HL-60 (cell line): ENCODE data around the gene MGARP.

Source experiments
- DNase-seq, 2 experiments: peaks; one replicate each; pipeline ENCODE4 v3.0.0-alpha.2; 2010 to 2020; ENCODE audit warnings: low read depth in 1 of 2, low spot score in 1 of 2
- H3K27ac ChIP-seq: fragments of 250-450 bp; sonication (Bioruptor Pico); replicated peaks from 2 replicates; pipeline ENCODE4 v1.5.1; 2020; ENCODE audit warnings: mild to moderate bottlenecking, moderate library complexity
- H3K27me3 ChIP-seq: fragments of 250-450 bp; sonication (Bioruptor Pico); 2 replicates; pipeline ENCODE4 v1.5.1; 2021; ENCODE audit warnings: mild to moderate bottlenecking, moderate library complexity; ENCODE audit not compliant: insufficient read depth, poor library complexity, severe bottlenecking
- H3K4me3 ChIP-seq: replicated peaks from 2 replicates; pipeline ENCODE4 v1.5.1; 2011; ENCODE audit warnings: mild to moderate bottlenecking, control low read depth, low read length; ENCODE audit not compliant: insufficient read depth
- CTCF ChIP-seq: IDR thresholded peaks from one replicate; pipeline ENCODE4 v1.5.1; 2011; ENCODE audit warnings: low read length, control low read depth, inconsistent platforms; ENCODE audit not compliant: insufficient read depth
- GABPA ChIP-seq: IDR thresholded peaks from 2 replicates; pipeline ENCODE4 v1.6.1; 2012; ENCODE audit warnings: low read depth
- POLR2AphosphoS5 ChIP-seq: IDR thresholded peaks from 2 replicates; pipeline ENCODE4 v1.6.1; 2012; ENCODE audit warnings: low read depth
- SPI1 ChIP-seq: IDR thresholded peaks from 2 replicates; pipeline ENCODE4 v1.6.1; 2012; ENCODE audit warnings: low read depth, mild to moderate bottlenecking, borderline replicate concordance
- TF ChIP-seq, protein P1 (sequence below): IDR thresholded peaks from 2 replicates; pipeline ENCODE4 v1.6.1; 2012; ENCODE audit warnings: low read depth; ENCODE audit not compliant: insufficient replicate concordance

MGARP gene

DNA sequence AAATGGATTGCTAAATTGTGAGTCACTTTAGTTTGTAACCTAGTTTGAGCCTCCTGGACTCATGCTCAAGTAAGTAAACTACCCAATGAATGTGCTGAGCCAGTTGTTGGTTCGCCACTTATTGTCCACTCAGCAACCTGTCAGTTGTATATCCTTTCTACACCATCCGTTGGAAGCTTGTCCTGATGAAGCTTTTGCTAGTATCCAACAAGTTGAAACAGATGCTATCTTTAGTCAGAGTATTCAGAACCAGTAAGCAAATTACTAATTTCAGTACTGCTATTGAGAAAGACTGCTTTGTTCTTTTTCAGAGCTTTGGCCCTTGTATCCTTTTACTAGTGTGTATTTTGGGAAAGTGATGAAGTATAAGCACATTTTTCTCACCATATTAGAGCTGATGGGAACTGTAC lies 17.0 kb upstream of the MGARP start:
- Histone ChIP-seq H3K27ac (no peak overlapping the region), H3K4me3 (no peak overlapping the region), H3K27me3 (no peaks in the 10 kb centered on the region)
- TF ChIP-seq GABPA (no peak), SPI1 (no peak), CTCF (no peak), POLR2AphosphoS5 (no peak)
- TF ChIP-seq, protein P1, sequence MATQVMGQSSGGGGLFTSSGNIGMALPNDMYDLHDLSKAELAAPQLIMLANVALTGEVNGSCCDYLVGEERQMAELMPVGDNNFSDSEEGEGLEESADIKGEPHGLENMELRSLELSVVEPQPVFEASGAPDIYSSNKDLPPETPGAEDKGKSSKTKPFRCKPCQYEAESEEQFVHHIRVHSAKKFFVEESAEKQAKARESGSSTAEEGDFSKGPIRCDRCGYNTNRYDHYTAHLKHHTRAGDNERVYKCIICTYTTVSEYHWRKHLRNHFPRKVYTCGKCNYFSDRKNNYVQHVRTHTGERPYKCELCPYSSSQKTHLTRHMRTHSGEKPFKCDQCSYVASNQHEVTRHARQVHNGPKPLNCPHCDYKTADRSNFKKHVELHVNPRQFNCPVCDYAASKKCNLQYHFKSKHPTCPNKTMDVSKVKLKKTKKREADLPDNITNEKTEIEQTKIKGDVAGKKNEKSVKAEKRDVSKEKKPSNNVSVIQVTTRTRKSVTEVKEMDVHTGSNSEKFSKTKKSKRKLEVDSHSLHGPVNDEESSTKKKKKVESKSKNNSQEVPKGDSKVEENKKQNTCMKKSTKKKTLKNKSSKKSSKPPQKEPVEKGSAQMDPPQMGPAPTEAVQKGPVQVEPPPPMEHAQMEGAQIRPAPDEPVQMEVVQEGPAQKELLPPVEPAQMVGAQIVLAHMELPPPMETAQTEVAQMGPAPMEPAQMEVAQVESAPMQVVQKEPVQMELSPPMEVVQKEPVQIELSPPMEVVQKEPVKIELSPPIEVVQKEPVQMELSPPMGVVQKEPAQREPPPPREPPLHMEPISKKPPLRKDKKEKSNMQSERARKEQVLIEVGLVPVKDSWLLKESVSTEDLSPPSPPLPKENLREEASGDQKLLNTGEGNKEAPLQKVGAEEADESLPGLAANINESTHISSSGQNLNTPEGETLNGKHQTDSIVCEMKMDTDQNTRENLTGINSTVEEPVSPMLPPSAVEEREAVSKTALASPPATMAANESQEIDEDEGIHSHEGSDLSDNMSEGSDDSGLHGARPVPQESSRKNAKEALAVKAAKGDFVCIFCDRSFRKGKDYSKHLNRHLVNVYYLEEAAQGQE: no peak
- peak in 1 of 2 experiments; percentile 45 for DNase-seq

GRCh38 chr4:139295942-139296299 lies 15.9 kb upstream of the MGARP start:
- H3K4me3 ChIP-seq: no peak overlapping the region
- no peaks in the 10 kb centered on the region for H3K27me3 ChIP-seq
- no peak for TF ChIP-seq SPI1
- TF ChIP-seq GABPA: no peak
- TF ChIP-seq POLR2AphosphoS5: no peak
- TF ChIP-seq, protein P1: no peak
- no peak for TF ChIP-seq CTCF
- peak overlapping the region; percentile 95 for H3K27ac ChIP-seq
- no peak for DNase-seq

DNA sequence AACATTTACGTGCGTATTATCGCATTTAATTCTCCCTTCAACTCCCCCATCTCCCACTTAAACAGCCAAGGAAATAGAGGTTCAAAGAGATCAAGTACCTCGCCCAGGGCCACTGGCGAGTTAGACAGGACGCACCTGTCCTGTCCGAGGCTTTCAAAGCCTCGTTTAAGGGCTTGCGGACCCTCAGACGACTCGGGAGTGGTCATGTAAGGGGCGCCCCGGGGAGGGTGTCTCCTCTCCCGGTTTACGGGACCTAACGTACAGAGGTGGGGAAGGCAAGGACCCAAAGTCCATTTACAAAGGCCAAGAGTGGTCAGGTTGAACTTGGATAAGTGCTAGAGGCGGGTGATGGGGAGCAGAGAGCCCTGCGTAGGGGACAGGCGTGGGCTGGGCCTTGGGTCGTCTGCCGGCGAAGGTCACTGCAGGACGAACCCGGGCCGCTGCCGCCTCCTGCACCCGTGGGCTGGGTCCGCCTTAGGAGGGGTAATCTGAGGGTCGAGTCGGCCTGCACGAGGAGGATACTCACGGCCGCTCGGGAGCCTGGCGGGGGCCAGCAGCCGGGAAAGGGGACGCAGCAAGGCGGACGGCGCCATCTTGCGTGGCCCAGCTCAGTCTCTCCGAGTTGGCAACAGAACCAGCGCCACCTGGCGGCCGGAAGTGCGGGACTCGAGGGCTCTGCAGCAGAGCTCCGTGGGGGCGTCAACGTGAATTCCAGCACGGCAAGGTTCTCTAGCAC lies 15.3 kb upstream of the MGARP start:
- Histone ChIP-seq H3K27ac (peak overlapping the region; percentile 95), H3K4me3 (peak overlapping the region; percentile 93), H3K27me3 (no peaks in the 10 kb centered on the region)
- TF ChIP-seq GABPA (peak; percentile 50), POLR2AphosphoS5 (peak; percentile 89), CTCF (peak; percentile 84), SPI1 (no peak)
- TF ChIP-seq, protein P1: peak; percentile 73
- DNase-seq: peak; percentile 90 to 97
